ENCODE measurements around the gene PAX5. TPM values are rescaled to one million over a fixed set of nuclear protein-coding genes. Genes with fewer than 3 reads are reported as not detected.
"Not testable (repeated sequence)": the region's sequence is repeated elsewhere in the genome, so short reads cannot be mapped to it uniquely, and the experiment has no call there.

Gene PAX5
- not detected for total RNA-seq
- long read RNA-seq: 0 reads

DNA sequence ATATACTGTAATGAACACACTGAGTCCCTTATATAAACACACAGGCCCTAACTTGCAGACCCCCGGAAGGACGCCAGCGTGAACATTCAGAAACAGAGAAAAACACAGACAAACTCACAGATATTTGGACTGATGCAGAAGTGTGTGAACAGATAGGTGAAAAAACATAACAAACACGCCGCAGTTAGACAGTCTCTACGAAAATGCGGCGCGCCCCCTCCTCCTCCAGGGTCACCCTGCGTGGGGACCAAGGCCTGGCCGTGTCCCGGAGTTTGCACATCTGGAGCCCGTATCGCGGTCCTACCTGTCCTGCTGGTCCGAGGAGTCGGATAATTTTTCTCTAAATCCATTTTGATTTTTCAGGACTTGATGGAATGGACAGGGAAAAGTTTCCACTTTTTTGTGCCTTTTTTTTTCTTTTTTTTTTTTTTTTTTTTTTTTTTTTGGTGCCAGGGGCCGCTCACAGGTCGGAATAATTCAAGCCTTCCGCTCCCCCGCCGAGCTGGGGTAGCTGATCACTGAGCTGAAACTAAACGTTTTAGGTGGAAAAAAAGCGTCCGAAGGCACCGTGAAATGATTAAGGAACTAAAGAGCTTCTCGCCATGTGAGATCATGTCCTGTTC lies at the start of gene PAX5:
PAX5 (minus strand) TSS at position 587 of the 623 bp plus-strand sequence; CDS start at position 350, 237 bp downstream.
- intact Hi-C loops (cut with DNase I): no loop called here
- no peak for DNase-seq (ENCODE audit: low spot score)

DNA sequence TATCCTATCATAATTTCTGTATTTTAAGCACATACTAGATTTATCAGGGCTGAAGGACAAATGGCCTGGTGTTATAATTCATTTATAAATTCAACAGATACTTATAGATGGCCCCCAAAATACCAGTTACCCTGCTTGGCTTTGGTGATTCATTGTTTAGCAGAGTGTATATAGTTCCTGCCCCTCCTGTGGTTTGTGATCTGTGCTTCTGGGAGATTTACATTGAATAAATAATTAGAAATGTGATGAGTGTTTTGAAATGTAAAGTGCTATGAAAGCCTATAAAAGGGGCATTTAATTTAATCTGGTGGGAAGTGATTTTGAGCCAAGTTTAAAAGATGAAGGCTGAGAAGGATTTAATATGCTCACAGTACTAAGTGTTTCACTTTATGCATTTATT lies 49.6 kb upstream of the PAX5 start:
- no peak for DNase-seq (ENCODE audit: low spot score)
- intact Hi-C loops (cut with DNase I): loop anchor here (5.0 kb wide), 1 partner anchor 46 kb away; no protein-coding TSS in a partner anchor

DNA sequence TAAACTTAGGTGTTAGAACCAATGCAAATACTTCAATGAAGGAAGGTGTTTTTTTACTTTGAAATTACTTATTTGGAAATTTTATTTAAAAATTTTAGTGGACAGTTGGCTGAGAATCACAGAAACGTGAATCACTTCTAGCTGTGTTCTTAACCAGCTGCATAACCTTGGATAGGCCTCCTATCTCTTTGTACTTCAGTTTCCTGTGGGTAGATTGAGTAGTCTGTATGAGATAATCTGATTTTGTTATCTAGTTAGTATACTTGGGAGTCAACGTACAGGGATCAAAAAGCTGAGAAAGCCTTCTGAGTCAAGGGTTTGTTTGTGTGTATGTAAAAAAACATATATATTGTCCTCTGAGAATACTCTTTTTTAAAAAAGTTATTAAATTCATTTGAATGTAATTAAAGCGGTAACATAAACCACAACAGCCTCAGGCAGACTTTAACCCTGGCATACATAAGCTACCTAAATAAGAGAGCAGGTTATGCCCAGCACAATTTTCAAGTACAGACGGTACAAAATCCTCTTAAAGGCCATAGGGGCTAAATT lies 48.2 kb upstream of the PAX5 start:
- no peak for DNase-seq (ENCODE audit: low spot score)
- intact Hi-C loops (cut with DNase I): loop anchor here (5.0 kb wide), 1 partner anchor 45 kb away; no protein-coding TSS in a partner anchor

DNA sequence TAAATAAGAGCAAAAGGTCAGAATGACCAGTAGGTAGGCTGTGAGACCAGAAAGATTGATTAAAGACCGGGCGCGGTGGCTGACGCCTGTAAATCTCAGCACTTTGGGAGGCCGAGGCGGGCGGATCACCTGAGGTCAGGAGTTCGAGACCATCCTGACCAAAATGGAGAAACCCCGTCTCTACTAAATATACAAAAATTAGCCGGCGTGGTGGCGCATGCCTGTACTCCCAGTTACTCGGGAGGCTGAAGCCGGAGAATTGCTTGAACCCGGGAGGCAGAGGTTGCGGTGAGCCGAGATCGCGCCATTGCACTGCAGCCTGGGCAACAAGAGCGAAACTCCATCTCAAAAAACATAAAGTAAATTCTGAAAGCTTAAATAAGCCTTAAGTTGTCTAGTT lies 47.4 kb upstream of the PAX5 start:
- not testable (repeated sequence) for DNase-seq (ENCODE audit: low spot score)
- intact Hi-C loops (cut with DNase I): loop anchor here (5.0 kb wide), 1 partner anchor 44 kb away; no protein-coding TSS in a partner anchor

DNA sequence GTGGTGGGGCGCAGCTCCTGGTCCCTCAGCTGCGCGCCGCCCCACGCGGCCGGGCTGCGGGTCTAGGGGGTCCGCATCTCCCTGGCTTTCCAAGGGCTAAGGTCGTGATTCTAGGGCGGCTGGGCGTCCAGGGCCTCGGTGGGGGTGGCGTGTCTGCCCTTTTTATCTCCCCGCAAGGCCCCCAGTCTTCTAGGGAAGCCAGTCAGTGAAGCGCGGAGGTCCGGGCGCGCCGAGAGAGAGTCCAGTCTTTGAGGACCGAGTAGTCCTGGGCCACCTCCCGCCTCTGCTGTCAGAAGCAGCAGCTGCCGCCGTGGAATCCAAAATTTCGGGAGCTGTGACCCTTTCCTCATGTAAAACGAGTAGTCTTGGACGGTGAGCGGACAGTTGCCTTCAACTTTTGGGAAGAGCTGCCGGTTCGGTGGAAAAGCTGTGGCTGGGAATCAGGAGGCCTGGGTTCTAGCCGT lies 46.1 kb upstream of the PAX5 start:
- intact Hi-C loops (cut with DNase I): loop anchor here (5.0 kb wide), 1 partner anchor 43 kb away; no protein-coding TSS in a partner anchor
- not testable (repeated sequence) for DNase-seq (ENCODE audit: low spot score)

DNA sequence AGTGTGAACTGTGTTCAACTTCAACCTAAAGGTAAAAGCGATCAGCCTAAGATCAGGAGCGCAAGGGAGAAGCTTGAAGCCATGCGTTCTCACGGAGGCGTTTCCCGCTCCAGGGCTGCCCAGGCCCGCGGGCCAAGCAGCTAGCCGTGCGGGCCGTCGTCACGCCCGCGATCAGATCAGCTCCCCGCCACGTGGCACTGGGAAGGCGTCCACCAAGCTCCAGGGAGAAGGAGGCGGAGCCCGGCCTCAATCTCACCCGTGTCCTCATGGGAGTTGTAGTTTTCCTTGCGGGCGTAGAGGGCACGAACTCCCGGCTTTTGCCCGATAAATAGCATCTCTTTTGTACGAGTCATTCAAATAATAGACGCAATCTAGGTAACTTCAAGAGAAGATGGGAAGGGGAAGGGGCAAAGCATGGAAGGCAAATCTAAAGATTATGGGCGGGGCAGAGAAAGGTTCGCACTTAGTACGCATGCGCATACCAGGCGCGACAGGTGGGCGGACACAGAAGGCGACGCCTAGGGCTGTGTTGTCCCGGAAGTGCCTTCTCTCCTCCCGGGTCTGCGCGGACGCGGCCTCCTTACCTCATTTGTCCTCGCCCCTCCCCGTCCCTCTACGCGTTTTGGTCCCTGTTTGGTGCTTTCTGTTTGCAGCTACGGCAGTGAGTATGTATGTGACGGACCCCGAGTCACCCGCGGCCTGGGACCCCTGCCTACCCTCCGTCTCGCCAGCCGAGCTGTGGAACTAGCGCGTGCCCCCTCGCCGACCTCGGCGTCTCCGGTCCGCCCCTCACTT lies 45.5 kb upstream of the PAX5 start:
- intact Hi-C loops (cut with DNase I): loop anchor here (2.0 to 5.0 kb wide), 2 partner anchors 41 to 42 kb away; partner anchors contain the start of gene ZCCHC7

DNA sequence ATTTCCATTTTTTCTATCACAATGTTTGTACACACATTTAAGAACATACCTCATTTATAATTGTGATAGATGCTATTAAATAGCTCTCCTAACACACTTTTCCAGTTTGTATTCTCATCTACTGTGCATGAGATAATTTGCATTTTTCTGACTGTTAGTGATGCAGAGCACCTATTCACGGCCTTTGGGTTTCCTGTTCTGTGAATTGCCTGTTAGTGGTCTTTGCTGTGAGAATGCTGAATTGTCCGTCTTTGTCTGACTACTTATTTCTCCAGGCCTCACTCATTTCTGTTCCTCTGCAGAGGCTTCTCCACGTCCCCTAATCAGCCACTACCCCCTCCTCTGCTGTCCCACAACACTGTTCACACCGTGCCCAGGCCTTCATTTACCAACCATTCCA lies 40.7 kb upstream of the PAX5 start:
- intact Hi-C loops (cut with DNase I); DNase-seq (ENCODE audit: low spot score): not testable (repeated sequence)

More for the DNA sequence above, 45.5 kb upstream of the PAX5 start:
- DNase-seq (ENCODE audit: low spot score): peak; percentile 96

DNA sequence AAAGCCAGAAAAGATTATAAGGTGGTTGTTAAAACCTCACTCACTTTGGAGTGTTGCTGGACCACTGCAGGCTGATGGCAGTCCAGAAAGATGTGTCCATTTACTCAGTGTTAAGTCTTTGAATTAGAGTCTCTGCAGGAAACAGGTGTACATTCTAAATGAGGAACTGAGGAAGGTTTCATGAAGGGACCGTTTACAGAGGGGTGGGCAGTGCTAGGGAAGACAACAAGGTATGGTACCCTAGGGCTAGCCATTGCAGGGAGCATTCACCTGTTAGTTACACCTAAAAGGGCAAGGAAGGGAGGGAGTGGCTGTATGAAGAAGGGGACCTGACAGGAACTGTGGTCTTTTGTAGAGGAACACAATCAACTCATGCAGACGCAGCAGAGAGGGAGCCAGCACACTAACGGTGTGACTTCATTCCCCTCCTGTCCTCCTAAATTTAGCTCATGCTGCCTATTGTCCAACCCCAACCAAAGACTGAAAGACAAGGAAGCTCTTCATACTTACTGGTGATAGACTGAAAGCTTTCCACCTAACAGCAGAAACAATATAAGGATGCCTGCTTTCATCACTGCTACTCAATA lies 32.2 kb upstream of the PAX5 start:
- intact Hi-C loops (cut with DNase I): no loop called here
- DNase-seq (ENCODE audit: low spot score): no peak

DNA sequence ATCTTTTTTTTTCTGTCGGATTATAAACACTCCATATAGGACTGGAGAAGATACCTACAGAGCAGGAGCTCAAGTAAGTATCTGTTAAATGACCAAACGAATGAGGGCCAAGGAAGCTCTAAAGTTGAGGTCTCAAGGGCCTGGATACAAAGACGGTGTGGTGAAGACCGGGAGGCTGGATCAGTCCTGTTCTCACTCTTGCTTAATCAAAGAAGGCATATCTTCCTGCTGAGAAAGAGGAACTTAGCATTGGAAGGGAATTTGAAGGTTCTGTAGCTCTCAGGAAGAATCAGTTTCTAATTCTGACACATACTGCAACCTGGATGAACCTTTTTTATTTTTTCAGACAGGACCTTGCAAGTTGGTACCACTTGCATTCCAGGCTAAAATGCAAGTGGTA lies 28.3 kb upstream of the PAX5 start:
- no peak for DNase-seq (ENCODE audit: low spot score)
- intact Hi-C loops (cut with DNase I): no loop called here

DNA sequence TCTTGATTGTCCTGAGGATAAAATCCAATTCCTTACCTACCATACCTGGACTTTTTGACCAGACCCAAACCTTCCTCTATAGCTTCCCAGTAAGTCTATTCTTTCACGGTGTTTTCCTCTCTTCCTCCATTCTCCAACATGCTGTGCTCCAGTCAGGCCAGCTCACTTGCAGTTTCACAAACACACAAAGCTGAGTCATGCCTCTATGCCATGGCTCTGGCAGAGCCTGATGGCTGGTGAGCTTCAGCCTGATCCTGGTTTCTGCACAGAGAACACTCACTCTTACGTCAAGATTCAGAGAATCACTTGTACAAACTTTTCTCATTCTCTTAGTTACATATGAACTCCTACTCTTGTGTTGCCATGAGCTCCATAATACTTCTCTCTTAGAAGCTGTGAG lies 27.7 kb upstream of the PAX5 start:
- intact Hi-C loops (cut with DNase I): no loop called here

DNA sequence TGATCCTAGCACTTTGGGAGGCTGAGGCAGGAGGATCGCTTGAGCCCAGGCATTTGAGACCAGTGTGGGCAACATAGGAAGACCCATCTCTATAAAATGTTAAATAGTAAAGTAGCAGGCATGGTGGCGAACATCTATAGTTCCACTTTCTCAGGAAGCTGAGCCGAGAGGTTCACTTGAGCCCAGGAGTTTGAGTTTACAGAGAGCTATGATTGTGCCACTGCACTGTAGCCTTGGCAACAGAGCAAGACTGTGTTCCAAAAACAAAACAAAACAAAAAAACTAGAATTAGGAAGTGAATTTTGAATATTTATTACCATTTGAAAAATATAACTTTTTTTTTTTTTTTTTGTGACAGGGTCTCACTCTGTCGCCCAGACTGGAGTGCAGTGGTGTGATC lies 26.8 kb upstream of the PAX5 start:
- intact Hi-C loops (cut with DNase I): no loop called here
- no peak for DNase-seq (ENCODE audit: low spot score)

More for the DNA sequence above, 27.7 kb upstream of the PAX5 start:
- no peak for DNase-seq (ENCODE audit: low spot score)

DNA sequence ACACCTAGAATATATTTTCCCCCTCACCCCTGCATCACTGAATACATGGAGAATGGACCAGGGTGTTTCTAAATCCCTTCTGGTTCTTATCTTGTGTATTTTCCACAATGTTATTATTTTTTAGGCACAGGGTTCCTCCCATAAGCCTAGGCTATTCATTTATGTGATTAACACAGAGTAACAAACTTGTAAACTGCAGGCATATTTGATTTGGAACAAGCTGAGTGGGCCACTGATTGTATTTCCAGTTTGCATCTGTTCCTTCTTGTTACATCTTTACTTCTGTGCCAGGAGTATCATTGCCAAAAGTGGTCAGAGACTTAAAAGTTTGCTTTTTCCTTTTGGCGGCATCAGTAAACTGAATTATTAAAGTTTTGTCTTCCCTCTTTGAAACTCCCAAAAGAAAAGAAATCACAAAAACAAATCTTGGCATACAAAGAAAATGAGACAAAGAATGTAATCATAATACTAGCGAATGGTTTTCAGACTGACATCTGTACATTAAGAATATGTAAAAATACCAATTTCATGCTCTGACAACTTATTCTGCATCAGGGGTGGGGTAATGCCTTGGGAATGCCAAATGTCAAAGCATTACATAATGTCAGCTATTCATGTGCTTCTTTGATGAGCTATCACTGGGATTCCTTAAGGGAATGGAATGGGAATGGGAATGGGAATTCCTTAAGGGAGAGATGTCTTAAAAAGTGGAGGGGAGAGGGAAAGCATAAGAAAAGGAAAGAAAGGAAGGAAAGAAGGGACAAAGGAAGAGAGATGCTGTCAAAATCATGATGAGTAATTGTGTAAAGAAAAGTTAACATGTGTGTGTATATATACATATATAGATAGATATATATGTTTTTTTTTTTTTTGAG lies 22.2 kb upstream of the PAX5 start:
- DNase-seq (ENCODE audit: low spot score): no peak
- intact Hi-C loops (cut with DNase I): no loop called here

DNA sequence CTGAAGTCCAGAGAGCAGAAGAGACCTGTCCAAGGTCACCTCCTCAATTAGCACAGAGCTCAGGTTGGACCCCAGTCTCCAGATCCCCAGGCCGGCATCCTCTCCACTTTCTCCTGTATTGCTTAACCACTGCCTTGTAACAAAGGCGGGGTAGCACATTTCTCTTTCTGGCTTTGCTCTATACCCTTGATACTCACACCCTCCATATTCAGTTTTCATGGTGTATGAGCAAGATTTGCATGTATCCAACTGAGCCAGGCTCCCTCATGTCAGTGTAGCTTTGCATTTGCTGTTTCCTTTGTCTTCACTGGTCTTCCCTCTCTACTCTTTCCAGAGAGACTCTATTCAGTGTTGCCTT lies 20.3 kb upstream of the PAX5 start:
- intact Hi-C loops (cut with DNase I): not testable (repeated sequence)

DNA sequence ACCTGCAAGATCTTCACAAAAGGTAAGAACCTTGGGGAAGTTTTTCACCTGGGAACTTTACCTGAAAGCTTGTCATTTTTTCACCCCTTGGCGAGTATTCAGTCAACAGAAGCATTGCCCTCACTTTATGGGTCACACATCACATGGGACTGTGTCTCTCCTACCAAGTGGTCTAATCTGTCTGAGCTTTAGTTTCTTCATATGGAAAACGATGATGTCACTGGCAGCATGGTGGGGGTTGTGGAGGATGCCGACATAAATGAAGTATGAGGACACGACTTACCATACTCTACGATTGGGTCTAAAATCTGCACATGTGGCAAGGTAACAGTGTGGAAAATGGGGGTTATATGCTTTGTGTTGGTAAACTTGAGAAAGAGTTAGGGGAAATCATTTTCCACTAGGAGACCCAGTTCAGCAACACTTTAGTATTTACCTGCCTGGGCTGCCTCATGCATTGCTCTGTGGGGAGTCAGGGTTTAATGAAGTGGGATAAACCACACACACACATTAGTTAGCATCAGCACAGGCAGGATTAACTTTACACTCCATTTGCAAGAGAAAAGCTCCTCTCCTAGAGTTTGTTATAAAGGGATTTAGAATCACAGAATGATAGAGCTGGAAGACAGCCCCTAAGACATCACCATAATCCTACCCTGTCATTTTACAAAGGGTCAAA lies 19.8 kb upstream of the PAX5 start:
- intact Hi-C loops (cut with DNase I): no loop called here
- no peak for DNase-seq (ENCODE audit: low spot score)

More for the DNA sequence above, 20.3 kb upstream of the PAX5 start:
- DNase-seq (ENCODE audit: low spot score): not testable (repeated sequence)

DNA sequence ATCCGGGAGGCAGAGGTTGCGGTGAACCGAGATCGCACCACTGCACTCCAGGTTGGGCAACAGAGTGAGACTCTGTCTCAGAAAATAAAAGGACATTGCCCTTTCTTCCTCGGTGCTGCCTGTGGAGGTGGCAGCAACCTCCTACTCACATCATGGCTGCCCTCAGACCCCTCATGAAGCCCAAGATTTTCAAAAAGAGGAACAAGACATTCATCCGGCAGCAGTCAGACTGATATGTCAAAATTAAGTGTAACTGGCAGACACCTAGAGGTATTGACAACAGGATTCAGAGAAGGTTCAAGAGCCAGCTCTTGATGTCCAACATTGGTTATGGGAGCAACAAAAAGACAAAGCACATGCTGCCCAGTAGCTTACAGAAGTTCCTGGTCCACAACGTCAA lies 12.6 kb upstream of the PAX5 start:
- intact Hi-C loops (cut with DNase I): no loop called here
- DNase-seq (ENCODE audit: low spot score): no peak

DNA sequence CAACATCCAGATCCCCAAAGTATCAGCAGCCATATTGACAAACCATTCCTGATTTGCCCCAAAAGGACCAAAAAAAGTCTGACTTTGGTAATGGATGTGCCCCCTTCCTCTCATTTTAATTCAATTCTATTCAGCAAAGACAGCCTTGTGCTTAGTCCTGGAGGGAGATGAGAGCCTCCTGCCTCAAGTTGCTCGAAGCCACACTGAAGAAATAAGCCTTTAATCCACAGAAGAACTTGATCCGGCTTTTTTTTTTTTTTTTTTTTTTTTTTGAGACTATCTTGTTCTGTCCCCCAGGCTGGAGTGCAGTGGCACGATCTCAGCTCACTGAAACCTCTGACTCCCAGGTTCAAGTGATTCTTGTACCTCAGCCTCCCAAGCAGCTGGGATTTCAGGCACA lies 8.4 kb upstream of the PAX5 start:
- DNase-seq (ENCODE audit: low spot score): no peak
- intact Hi-C loops (cut with DNase I): no loop called here

DNA sequence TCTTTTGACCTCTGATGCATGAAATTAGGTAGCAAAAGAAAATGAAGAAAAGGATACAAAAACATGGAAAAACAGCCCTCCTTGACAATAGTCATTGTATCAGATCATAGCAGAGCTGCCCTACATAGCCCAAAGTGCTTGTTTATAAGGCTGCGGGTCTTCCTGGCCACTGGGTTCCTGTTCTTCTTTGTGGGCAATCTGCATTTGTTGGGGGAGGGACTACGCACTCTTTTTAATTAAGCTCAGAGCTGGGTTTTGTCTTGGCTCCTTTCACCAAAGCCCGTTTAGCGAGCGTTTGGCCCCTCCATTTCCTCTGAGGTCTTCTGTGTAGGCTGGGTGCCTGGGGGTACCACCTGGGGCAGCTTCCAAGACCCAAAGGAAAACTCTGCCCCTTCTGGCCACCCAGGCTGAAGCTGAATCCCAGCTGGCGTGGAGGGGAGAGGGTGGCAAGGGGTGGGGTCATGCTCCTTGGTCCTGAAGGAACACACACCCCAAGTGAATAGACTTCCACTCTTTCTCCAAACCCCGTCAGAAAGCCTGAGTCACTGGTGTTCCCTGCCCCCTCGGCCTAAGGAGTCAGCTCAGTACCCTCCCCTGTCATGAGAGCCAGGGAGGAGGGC lies 6.5 kb upstream of the PAX5 start:
- intact Hi-C loops (cut with DNase I): no loop called here
- no peak for DNase-seq (ENCODE audit: low spot score)

DNA sequence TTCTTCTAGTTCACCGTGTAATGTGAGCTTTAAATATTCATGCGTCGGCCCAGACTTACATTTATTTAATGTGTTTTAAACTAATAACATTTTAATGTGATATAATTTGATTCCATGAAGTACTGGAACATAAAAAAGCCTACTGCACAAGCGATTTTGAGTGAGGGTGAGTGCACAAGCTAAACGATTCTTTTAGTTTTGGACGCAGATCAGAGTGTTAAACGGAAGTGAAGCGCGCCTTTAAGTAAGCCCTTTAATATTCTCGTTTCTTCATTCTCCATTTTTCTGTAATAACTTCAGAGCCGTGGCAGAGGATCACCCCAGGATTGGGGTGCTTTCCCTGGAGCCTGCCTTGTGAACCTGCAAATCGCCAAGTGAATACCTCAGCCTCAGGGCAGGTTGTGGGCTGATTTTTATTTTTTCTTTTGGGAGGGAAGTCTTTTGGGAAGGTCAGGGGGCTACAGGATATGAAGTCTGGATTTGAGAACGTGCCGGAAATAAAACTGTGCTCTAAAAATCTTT lies 4.9 kb upstream of the PAX5 start:
- DNase-seq (ENCODE audit: low spot score): no peak
- intact Hi-C loops (cut with DNase I): loop anchor here (5.0 kb wide), 1 partner anchor 43 kb away; no protein-coding TSS in a partner anchor

Data from cardiac septum (tissue), 1 donor.